Hepatocyte (in vitro differentiated cells): ENCODE data around the gene RASA3. TPM values are rescaled to one million over a fixed set of nuclear protein-coding genes. Genes with fewer than 3 reads are reported as not detected.

Experiments
- DNase-seq: peaks from one replicate; pipeline ENCODE4 v3.0.0-alpha.2; 2016; ENCODE audit warnings: low spot score
- H2AFZ ChIP-seq: fragments of 200-600 bp; sonication (generic); 2 replicates; pipeline ENCODE4 v1.6.0; 2016; ENCODE audit warnings: antibody characterized with exemption, mild to moderate bottlenecking
- H3K27ac ChIP-seq: fragments of 200-600 bp; sonication (generic); 2 replicates; pipeline ENCODE4 v1.5.1; 2016; ENCODE audit warnings: mild to moderate bottlenecking
- H3K27me3 ChIP-seq: fragments of 200-600 bp; sonication (generic); 2 replicates; pipeline ENCODE4 v1.6.1; 2016
- H3K36me3 ChIP-seq: fragments of 200-600 bp; sonication (generic); replicated peaks from 2 replicates; pipeline ENCODE4 v1.5.1; 2016; ENCODE audit warnings: low read depth; ENCODE audit not compliant: insufficient read depth
- H3K4me1 ChIP-seq: fragments of 200-600 bp; sonication (generic); 2 replicates; pipeline ENCODE4 v1.5.1; 2016; ENCODE audit warnings: mild to moderate bottlenecking, moderate library complexity; ENCODE audit not compliant: insufficient read depth
- H3K4me2 ChIP-seq: fragments of 200-600 bp; sonication (generic); 2 replicates; pipeline ENCODE4 v1.6.0; 2016
- H3K4me3 ChIP-seq: fragments of 200-600 bp; sonication (generic); 2 replicates; pipeline ENCODE4 v1.5.1; 2016; ENCODE audit warnings: mild to moderate bottlenecking
- H3K79me2 ChIP-seq: fragments of 200-600 bp; sonication (generic); 2 replicates; pipeline ENCODE4 v1.6.0; 2017; ENCODE audit warnings: mild to moderate bottlenecking
- H3K9me2 ChIP-seq: fragments of 200-600 bp; sonication (generic); replicated peaks from 2 replicates; pipeline ENCODE4 v1.6.0; 2017; ENCODE audit warnings: mild to moderate bottlenecking; ENCODE audit not compliant: insufficient read depth
- H3K9me3 ChIP-seq: fragments of 200-600 bp; sonication (generic); 2 replicates; pipeline ENCODE4 v1.5.1; 2016; ENCODE audit warnings: low read depth, mild to moderate bottlenecking
- H4K20me1 ChIP-seq: fragments of 200-600 bp; sonication (generic); 2 replicates; pipeline ENCODE4 v1.6.0; 2016; ENCODE audit warnings: mild to moderate bottlenecking; ENCODE audit not compliant: insufficient read depth, poor library complexity, severe bottlenecking
- CTCF ChIP-seq: fragments of 200-600 bp; sonication (generic); IDR thresholded peaks from 2 replicates; pipeline ENCODE4 v1.5.1; 2016; ENCODE audit warnings: antibody characterized with exemption, mild to moderate bottlenecking; ENCODE audit not compliant: poor library complexity
- EZH2 ChIP-seq: fragments of 200-600 bp; sonication (generic); IDR thresholded peaks from 2 replicates; pipeline ENCODE4 v1.6.1; 2016; ENCODE audit warnings: antibody characterized with exemption, mild to moderate bottlenecking, borderline replicate concordance
- EZH2phosphoT487 ChIP-seq: fragments of 200-600 bp; sonication (generic); IDR thresholded peaks from one replicate; pipeline ENCODE4 v1.6.1; 2018; ENCODE audit warnings: antibody characterized with exemption, mild to moderate bottlenecking, low read depth, moderate library complexity; ENCODE audit not compliant: unreplicated experiment, severe bottlenecking
- WGBS: methylation state at CpG from one replicate; pipeline ENCODE4 v1.1.6; 2016; ENCODE audit warnings: low lambda C conversion rate; ENCODE audit errors: missing lambda C conversion rate; 5-methylcytosine and 5-hydroxymethylcytosine counted together
- polyA plus RNA-seq: library from polyadenylated mRNA; unstranded; fragments of >200 nt; fragmentation: Nextera tagmentation; extraction: Ambion mirVana; gene quantifications from 2 replicates; pipeline ENCODE4 v1.2.1, GENCODE V29; 2016
- total RNA-seq: library from RNA; depleted of rRNA; stranded (reverse); fragments of >200 nt; gene quantifications from 2 replicates; pipeline ENCODE4 v1.2.3, GENCODE V29; 2014

RASA3 gene
- total and polyA plus RNA-seq, 2 experiments from 2014 or later, result 5.6 to 6.1 TPM

DNA sequence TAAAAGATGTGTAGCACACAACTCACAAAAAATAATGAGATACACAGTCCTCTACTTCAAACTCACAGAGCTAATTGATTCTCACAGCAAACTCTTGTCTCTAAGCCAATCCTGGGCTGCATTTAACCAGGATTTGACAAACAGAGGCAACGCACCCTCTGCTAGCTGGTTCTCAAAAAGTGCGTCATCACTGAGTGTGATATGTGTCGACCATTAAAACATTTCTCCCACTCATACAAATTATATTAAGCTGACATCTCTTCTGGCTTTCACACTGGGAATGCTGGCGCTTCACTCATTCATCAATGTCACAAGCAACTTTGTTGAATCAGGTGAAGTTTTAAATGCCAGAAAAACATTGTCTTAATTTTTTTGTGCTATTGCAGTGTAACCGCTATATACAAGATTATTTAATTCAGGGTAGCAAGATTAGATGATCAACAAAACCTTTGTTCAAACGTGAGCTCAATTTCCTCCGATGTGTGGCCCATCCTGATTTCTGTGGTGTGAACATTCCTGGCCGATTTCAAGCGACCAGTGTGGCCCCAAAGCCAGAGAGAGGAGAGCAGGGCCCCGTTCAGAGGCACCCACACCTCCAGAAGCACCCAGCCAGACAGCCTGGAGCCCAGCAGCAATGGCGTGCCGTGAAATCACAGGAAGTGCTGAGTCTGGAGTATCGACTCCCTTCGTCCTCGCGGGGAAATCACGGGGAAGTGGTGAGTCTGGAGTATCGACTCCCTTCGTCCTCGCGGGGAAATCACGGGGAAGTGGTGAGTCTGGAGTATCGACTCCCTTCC lies 49.4 kb downstream of the RASA3 start:
- H3K4me3 ChIP-seq, result no peak overlapping the region
- peaks cover 26% of the 10 kb centered on the region for H3K27me3 ChIP-seq
- H3K9me2 ChIP-seq, result no peaks in the 10 kb centered on the region
- H4K20me1 ChIP-seq, result no peaks in the 10 kb centered on the region
- 47% methylated on average over 18 of the region's 23 CpGs for WGBS
- no peaks in the 10 kb centered on the region for H3K36me3 ChIP-seq
- H3K4me1 ChIP-seq, result peaks cover 9% of the 10 kb centered on the region
- H3K27ac ChIP-seq, result no peak overlapping the region
- no peak overlapping the region for H2AFZ ChIP-seq
- no peak overlapping the region for H3K4me2 ChIP-seq
- H3K9me3 ChIP-seq, result no peaks in the 10 kb centered on the region
- DNase-seq, result no peak
- no peaks in the 10 kb centered on the region for H3K79me2 ChIP-seq
- TF ChIP-seq CTCF (no peak), EZH2phosphoT487 (no peak), EZH2 (no peak)

DNA sequence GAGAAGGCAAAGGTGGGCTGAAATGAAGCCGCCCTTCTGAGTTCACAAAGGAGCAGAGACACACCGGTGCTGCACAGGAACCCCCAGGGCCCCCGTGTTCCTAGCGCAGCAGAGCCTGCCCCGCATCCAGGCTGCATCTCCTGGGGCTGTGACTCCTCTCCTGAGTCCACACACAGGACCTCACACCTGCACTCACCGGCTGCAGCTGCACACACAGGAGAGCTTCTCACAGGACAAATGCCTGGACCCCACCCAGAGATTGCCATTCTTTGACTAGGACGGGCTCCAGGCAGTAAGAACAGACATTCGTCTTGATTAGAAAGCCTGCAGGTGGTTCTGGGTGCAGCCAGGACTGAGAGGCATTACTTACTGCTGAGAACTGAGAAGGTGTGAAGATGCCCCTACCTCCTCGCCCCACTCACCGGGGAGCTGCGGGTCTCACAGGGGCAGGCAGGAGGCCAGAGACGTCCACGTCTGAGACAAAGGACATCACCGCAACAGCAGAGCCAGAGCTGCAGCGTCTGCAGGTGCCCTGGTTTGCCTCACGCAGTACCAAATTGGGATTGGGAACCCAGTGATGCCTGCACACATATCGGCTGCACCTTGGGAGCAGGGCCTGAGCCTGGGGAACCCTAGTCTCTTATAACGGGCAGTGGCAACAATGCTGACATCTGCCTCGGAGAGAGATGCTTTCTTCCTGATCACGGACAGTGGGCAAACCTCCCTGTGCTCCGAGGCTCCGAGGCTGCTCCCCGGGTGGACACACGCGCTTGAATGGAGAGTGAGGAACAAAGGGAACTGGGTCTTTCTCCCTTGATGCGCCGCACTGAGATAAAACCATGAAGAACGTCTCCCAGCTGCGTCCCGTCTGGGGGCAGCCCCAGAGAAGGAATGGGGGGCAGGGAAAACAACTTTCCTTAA lies 50.4 kb downstream of the RASA3 start:
- WGBS, result 70% methylated on average over 30 of the region's 30 CpGs
- no peaks in the 10 kb centered on the region for H3K9me2 ChIP-seq
- no peaks in the 10 kb centered on the region for H3K9me3 ChIP-seq
- H3K36me3 ChIP-seq, result no peaks in the 10 kb centered on the region
- H3K4me2 ChIP-seq, result no peak overlapping the region
- peaks cover 17% of the 10 kb centered on the region for H3K27me3 ChIP-seq
- no peak overlapping the region for H2AFZ ChIP-seq
- no peak overlapping the region for H3K4me3 ChIP-seq
- no peaks in the 10 kb centered on the region for H4K20me1 ChIP-seq
- no peak for TF ChIP-seq EZH2
- no peak for TF ChIP-seq EZH2phosphoT487
- no peak overlapping the region for H3K27ac ChIP-seq
- no peaks in the 10 kb centered on the region for H3K79me2 ChIP-seq
- peaks cover 9% of the 10 kb centered on the region for H3K4me1 ChIP-seq
- DNase-seq, result no peak

DNA sequence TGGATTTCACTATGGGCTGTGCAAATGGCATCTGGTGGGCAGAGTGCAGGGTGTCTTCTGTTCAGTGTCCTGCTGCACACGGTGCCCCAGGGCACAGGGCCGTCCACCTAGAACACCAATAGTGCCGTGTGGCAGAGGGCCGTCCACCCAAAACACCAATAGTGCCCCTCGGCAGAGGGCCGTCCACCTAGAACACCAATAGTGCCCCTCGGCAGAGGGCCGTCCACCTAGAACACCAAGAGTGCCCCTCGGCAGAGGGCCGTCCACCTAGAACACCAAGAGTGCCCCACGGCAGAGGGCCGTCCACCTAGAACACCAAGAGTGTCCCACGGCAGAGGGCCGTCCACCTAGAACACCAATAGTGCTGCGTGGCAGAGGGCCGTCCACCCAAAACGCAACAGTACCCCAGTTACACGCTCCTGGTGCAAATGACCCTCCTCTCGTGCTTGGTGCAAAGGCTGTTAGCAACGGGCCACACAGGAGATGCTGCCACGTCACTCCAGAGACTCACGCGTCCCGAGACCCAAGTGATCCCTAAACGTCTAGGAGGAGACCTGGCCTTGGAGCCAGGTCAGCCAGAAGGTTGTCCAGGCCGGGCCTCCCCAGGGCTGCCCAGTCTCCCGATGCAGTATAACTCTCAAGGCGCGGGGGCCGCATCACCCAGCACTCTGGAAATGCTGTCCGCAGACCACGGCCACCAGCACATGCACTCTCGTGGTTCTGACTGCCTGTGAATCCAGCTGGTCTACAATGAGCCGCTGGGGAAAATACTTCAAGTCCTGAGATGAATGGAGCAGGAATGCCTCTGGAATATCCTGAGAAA lies 51.5 kb downstream of the RASA3 start:
- no peak overlapping the region for H3K4me2 ChIP-seq
- H3K36me3 ChIP-seq, result no peaks in the 10 kb centered on the region
- peaks cover 17% of the 10 kb centered on the region for H3K27me3 ChIP-seq
- 93% methylated on average over 34 of the region's 34 CpGs for WGBS
- no peak overlapping the region for H2AFZ ChIP-seq
- no peak for TF ChIP-seq EZH2
- TF ChIP-seq EZH2phosphoT487, result no peak
- no peak for TF ChIP-seq CTCF
- H3K4me1 ChIP-seq, result peaks cover 9% of the 10 kb centered on the region
- no peaks in the 10 kb centered on the region for H3K79me2 ChIP-seq
- DNase-seq, result no peak
- H3K9me3 ChIP-seq, result no peaks in the 10 kb centered on the region
- no peak overlapping the region for H3K27ac ChIP-seq
- H3K9me2 ChIP-seq, result no peaks in the 10 kb centered on the region
- no peaks in the 10 kb centered on the region for H4K20me1 ChIP-seq
- H3K4me3 ChIP-seq, result no peak overlapping the region
